Sigmoid colon (tissue), 7 donors: ENCODE results near the gene OSBP2. TPM values are rescaled to one million over a fixed set of nuclear protein-coding genes. Genes with fewer than 3 reads are reported as not detected.

Experiments
- DNase-seq: peaks from one replicate; pipeline ENCODE4 v3.0.0-alpha.2; 2019
- H3K27ac ChIP-seq, 4 donors: fragments of 200-600 bp; sonication (generic); one replicate each; pipeline ENCODE4 v1.5.1; 2016 to 2019; ENCODE audit warnings: mild to moderate bottlenecking in 1 of 4
- H3K27me3 ChIP-seq, 3 donors: fragments of 200-600 bp; sonication (generic); one replicate each; pipeline ENCODE4 v1.5.1; 2019; ENCODE audit warnings: mild to moderate bottlenecking in 1 of 3
- H3K36me3 ChIP-seq, 4 donors: fragments of 200-600 bp; sonication (generic); one replicate each; pipeline ENCODE4 v1.5.1; 2016 to 2019
- H3K4me1 ChIP-seq, 4 donors: fragments of 200-600 bp; sonication (generic); one replicate each; pipeline ENCODE4 v1.5.1; 2017 to 2019
- H3K4me3 ChIP-seq, 4 donors: fragments of 200-600 bp; sonication (generic); one replicate each; pipeline ENCODE4 v1.5.1; 2017 to 2019; ENCODE audit warnings: mild to moderate bottlenecking in 2 of 4, moderate library complexity in 1 of 4
- H3K9me3 ChIP-seq, 4 donors: fragments of 200-600 bp in 3 of 4; sonication (generic) in 3 of 4; one replicate each; pipeline versions ENCODE4 v1.5.1 to v1.6.1; 2013 to 2019
- EP300 ChIP-seq, 4 donors: sonication (generic); formaldehyde crosslinking; IDR thresholded peaks; one replicate each; pipeline ENCODE4 v1.6.1; 2017; ENCODE audit warnings: antibody characterized with exemption in 4 of 4
- POLR2A ChIP-seq, 2 donors: fragments of 450-650 bp; IDR thresholded peaks; one replicate each; pipeline ENCODE4 v1.6.1; 2016; ENCODE audit warnings: antibody characterized with exemption in 2 of 2, mild to moderate bottlenecking in 2 of 2, moderate library complexity in 2 of 2
- POLR2AphosphoS5 ChIP-seq, 4 donors: sonication (generic); formaldehyde crosslinking; IDR thresholded peaks; one replicate each; pipeline ENCODE4 v1.6.1; 2017; ENCODE audit warnings: antibody characterized with exemption in 4 of 4
- WGBS, 2 donors: extraction: QIAGEN DNeasy Blood & Tissue Kit; methylation state at CpG; one replicate each; pipeline ENCODE4 v1.1.7; 2013; 5-methylcytosine and 5-hydroxymethylcytosine counted together
- intact Hi-C: fragments of 100-400 bp; cut with DNase I; formaldehyde crosslinking; loops from one replicate; pipeline ENCODE4 v1.15.1; 2023
- polyA plus RNA-seq, 3 donors: library from polyadenylated mRNA; stranded (reverse); fragments of 200-250 nt; gene quantifications; one replicate each; pipeline ENCODE4 v1.2.3, GENCODE V29; 2013
- total RNA-seq, 4 donors: library from RNA; depleted of rRNA; stranded (reverse); fragments of >200 nt; gene quantifications; one replicate each; pipeline ENCODE4 v1.1.0, GENCODE V29; 2016
- TF ChIP-seq, protein P1 (sequence below), 4 experiments: fragments of 450-650 bp in 3 of 4; fragments of 200-600 bp in 1 of 4; IDR thresholded peaks; one replicate each; pipeline ENCODE4 v1.5.1; 2016 to 2019; ENCODE audit warnings: antibody characterized with exemption in 4 of 4, mild to moderate bottlenecking in 3 of 4, moderate library complexity in 2 of 4
- donor health status: healthy with polysubstance abuse.
- donor health status: Bipolar disorder and iron deficiency.
- donor health status: healthy.

OSBP2 gene
- total and polyA plus RNA-seq, 7 donors: 1.2 to 3.0 (median 1.6) TPM

GRCh38 chr22:30884211-30885000 lies 189.7 kb downstream of the OSBP2 start:
- 92% methylated on average over 18 of the region's 18 CpGs for WGBS, 2 donors
- no peaks in the 10 kb centered on the region for H3K27me3 ChIP-seq
- TF ChIP-seq POLR2AphosphoS5 (IDR thresholded peaks at IDR 0.05) (no peak), POLR2A (IDR thresholded peaks at IDR 0.05) (no peak), EP300 (IDR thresholded peaks at IDR 0.05) (no peak)
- TF ChIP-seq, protein P1, sequence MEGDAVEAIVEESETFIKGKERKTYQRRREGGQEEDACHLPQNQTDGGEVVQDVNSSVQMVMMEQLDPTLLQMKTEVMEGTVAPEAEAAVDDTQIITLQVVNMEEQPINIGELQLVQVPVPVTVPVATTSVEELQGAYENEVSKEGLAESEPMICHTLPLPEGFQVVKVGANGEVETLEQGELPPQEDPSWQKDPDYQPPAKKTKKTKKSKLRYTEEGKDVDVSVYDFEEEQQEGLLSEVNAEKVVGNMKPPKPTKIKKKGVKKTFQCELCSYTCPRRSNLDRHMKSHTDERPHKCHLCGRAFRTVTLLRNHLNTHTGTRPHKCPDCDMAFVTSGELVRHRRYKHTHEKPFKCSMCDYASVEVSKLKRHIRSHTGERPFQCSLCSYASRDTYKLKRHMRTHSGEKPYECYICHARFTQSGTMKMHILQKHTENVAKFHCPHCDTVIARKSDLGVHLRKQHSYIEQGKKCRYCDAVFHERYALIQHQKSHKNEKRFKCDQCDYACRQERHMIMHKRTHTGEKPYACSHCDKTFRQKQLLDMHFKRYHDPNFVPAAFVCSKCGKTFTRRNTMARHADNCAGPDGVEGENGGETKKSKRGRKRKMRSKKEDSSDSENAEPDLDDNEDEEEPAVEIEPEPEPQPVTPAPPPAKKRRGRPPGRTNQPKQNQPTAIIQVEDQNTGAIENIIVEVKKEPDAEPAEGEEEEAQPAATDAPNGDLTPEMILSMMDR (IDR thresholded peaks at IDR 0.05): no peak
- H3K4me1 ChIP-seq: no peaks in the 10 kb centered on the region
- peaks cover 0 to 4% (median 0%) of the 10 kb centered on the region in 4 donors for H3K36me3 ChIP-seq
- no peaks in the 10 kb centered on the region for H3K9me3 ChIP-seq
- intact Hi-C loops: no loop called here
- no peak overlapping the region for H3K4me3 ChIP-seq
- H3K27ac ChIP-seq: no peak overlapping the region
- peak; percentile 34 for DNase-seq

DNA sequence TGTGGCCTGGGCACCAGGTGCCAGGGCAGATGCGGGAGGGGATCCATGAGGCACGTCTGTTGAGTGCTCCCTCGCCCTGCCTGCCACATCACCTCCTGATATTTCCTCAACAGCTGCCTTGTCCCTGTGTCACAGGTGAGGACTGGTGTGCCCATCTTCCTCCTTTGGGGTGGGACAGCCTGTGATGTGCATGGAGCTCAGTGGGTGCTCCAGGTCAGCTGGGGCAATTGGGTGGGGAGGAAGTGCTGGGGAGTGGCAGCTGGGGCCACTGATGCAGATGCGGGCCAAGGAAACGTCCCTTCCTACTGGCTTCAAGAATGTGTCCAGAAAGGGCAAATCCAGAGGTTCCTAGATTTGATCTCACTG lies 190.3 kb downstream of the OSBP2 start:
- WGBS, 2 donors: 82 to 86% methylated on average over 5 of the region's 5 CpGs
- intact Hi-C loops: no loop called here
- H3K27ac ChIP-seq: no peak overlapping the region
- H3K27me3 ChIP-seq: no peaks in the 10 kb centered on the region
- no peak for TF ChIP-seq POLR2AphosphoS5 (IDR thresholded peaks at IDR 0.05)
- TF ChIP-seq, protein P1 (IDR thresholded peaks at IDR 0.05): no peak
- TF ChIP-seq EP300 (IDR thresholded peaks at IDR 0.05): no peak
- no peak for TF ChIP-seq POLR2A (IDR thresholded peaks at IDR 0.05)
- peaks cover 0 to 8% (median 0%) of the 10 kb centered on the region in 4 donors for H3K36me3 ChIP-seq
- H3K4me3 ChIP-seq: no peak overlapping the region
- no peaks in the 10 kb centered on the region for H3K4me1 ChIP-seq
- H3K9me3 ChIP-seq: no peaks in the 10 kb centered on the region
- peak; percentile 25 for DNase-seq

- Histone ChIP-seq H3K4me3 (no peak overlapping the region), H3K36me3 (peaks cover 0 to 8% (median 0%) of the 10 kb centered on the region in 4 donors), H3K4me1 (no peaks in the 10 kb centered on the region), H3K27me3 (no peaks in the 10 kb centered on the region), H3K9me3 (no peaks in the 10 kb centered on the region), H3K27ac (no peak overlapping the region)
- intact Hi-C loops: no loop called here
- DNase-seq: peak; percentile 41
- WGBS, 2 donors: 93 to 95% methylated on average over 9 of the region's 9 CpGs
- TF ChIP-seq, protein P1 (IDR thresholded peaks at IDR 0.05): no peak
- no peak for TF ChIP-seq EP300 (IDR thresholded peaks at IDR 0.05)
- no peak for TF ChIP-seq POLR2AphosphoS5 (IDR thresholded peaks at IDR 0.05)
- TF ChIP-seq POLR2A (IDR thresholded peaks at IDR 0.05): no peak
These were observed 190.9 kb downstream of the OSBP2 start for GRCh38 chr22:30885591-30885990.

DNA sequence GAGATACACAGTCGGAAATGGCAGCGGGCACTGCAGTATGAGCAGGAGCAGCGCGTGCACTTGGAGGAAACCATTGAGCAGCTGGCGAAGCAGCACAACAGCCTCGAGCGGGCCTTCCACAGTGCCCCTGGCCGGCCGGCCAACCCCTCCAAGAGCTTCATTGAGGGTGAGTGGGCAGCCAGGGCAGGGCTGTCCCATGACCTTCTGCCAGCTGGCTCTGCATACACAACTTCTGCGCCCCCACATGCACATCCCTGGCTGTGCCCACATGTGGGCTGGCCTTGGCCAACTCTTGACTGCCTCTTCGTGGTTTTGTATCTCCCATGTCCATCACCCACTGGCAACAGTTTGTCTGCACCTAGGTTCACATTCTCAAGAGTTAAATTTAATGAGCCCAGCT lies 192.8 kb downstream of the OSBP2 start:
- Histone ChIP-seq H3K27ac (no peak overlapping the region), H3K4me1 (no peaks in the 10 kb centered on the region), H3K9me3 (no peaks in the 10 kb centered on the region), H3K4me3 (no peak overlapping the region), H3K27me3 (no peaks in the 10 kb centered on the region), H3K36me3 (peaks cover 0 to 8% (median 0%) of the 10 kb centered on the region in 4 donors)
- TF ChIP-seq POLR2A (IDR thresholded peaks at IDR 0.05) (no peak), EP300 (IDR thresholded peaks at IDR 0.05) (no peak), POLR2AphosphoS5 (IDR thresholded peaks at IDR 0.05) (no peak)
- TF ChIP-seq, protein P1 (IDR thresholded peaks at IDR 0.05): no peak
- 94 to 96% methylated on average over 11 of the region's 11 CpGs for WGBS, 2 donors
- intact Hi-C loops: no loop called here
- DNase-seq: peak; percentile 51
